Measurements from ENCODE around the gene SMIM32. TPM values are rescaled to one million over a fixed set of nuclear protein-coding genes. Genes with fewer than 3 reads are reported as not detected.
A peak's percentile ranks its signal among the peaks of the same experiment; 100 is the strongest.

The SMIM32 gene
- polyA plus RNA-seq, 1 donor, result 8.5 TPM

DNA sequence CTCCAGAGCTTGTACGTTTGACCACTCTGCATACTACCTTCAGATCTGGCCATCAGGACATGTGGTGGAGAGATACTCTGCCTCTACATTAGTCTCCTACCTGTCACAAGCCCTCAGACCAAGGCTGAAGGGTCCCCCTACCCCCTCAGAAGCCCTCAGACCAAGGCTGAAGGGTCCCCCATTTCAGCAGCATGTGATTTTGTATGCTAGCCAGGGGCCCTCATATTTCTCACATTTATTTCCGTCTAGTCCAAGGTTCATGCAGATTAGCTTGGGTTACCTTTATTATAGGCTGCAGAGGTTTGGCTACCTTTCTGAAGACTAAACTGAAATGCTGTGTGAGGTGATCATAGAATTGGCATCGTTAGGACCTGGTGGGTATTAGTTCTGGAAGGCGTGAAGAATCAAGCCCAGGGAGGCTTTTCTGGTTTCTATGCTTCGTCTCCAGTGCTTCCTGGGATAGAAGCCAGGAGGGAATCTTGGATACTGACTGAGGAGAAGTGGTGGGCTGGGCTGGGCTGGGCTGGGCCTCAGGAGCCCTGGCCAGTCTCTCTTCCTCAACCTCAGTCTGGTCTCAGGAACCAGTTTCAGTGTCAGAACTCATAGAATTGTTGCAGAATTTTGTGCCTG lies 2.8 kb downstream of the SMIM32 start:
- no peak for DNase-seq

GRCh38 chr5:136188859-136189258 lies 4.1 kb downstream of the SMIM32 start:
- no peak for DNase-seq

- no peak for DNase-seq
Observed at GRCh38 chr5:136186796-136187195, 6.2 kb downstream of the SMIM32 start.

- DNase-seq, result no peak
Observed at GRCh38 chr5:136185974-136186665, 6.8 kb downstream of the SMIM32 start.

DNA sequence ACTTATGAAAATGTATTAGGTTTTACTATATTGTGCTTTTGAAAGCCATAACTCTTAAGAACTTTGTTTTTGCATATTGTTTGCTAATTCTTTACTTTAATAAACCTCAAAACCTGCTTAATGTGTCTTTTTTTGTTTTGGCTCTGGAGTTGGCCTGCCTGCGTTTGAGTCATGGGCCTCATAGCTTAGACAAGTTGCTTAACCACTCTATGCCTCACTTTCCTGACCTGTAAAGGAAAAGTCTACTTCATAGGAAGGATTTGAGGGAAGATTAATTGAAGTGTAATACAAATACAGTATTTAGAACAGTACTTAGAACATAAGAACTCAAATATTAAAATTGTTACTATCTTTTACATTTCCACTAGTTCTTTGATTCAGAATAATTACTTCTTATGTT lies 10.3 kb downstream of the SMIM32 start:
- DNase-seq, result no peak

DNA sequence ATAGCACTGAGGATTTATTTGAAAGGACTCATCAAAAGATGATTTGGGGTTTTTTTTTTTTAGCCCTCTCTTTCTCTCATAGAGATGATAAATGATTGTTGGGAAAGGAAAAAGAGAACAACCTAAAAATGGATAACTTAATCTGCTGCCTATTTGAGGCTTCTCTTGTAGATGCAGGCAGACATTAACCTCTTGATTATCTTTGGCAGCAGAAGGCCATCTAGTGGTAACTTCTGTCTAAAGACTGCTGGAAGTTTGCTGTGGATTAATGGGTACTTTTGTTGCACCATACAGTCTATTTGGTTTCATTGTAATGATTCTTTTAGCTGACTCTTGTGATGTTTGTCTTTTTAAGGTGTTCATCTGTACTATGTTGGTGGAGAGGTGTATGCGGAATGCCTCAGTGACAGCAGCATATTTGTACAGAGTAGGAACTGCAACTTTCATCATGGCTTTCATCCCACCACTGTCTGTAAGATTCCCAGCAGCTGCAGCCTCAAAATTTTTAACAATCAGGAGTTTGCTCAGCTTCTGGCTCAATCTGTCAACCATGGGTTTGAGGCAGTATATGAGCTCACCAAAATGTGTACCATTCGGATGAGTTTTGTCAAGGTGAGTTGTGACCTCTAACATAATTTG lies 18.8 kb downstream of the SMIM32 start:
- peak; percentile 37 for DNase-seq

DNA sequence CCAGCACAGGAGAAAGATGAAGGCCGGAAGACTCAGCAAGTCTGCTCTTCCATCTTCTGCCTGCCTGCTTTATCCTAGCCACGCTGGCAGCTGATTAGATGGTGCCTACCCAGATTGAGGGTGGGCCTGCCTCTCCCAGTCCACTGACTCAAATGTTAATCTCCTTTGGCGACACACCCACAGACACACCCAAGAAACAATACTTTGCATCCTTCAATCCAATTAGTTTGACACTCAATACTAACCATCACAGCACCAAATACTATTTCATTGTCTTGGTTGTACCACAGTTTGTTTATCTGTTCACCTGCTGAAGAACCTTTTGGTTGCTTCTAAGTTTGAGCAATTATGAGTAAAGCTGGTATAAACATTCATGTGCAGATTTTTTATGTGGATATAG lies 23.7 kb downstream of the SMIM32 start:
- no peak for DNase-seq

DNA sequence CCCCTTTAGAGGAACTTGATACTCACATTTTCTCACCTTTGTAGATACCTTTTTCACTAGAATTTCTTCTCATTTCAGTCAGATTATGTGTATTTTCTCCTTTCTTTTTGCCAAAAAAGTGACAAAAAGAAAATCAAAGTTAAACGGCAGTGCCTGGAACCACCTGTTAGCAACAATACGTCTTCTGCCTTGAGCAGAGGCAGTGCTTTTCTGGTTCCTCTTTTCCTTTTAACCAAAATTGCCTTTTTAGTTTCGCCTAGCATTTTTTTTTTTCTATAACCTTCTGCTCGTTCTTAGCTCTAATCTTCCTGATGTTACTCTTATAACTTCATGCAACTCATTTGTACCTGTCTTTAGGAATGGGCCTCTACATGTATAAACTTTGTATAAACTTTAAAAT lies 26.1 kb downstream of the SMIM32 start:
- no peak for DNase-seq

DNA sequence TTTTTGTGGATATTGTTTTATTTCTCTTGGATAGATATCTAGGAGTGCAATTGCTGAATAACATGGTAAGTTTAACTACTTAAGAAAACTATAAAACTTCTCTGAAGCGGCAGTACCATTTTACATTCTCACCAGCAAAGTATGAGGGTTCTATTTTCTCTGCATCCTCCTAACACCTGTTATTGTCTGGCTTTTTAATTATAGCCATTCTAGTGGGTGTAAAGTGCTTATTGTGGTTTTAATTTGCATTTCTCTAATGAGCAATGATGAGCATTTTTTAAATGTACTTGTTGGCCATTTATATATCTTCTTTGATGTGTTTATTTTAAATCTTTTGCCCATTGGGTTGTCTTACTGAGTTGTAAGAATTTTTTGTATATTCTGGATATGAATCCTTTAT lies 28.7 kb downstream of the SMIM32 start:
- DNase-seq, result no peak

GRCh38 chr5:136162008-136162407 lies 31.0 kb downstream of the SMIM32 start:
- DNase-seq, result no peak

DNA sequence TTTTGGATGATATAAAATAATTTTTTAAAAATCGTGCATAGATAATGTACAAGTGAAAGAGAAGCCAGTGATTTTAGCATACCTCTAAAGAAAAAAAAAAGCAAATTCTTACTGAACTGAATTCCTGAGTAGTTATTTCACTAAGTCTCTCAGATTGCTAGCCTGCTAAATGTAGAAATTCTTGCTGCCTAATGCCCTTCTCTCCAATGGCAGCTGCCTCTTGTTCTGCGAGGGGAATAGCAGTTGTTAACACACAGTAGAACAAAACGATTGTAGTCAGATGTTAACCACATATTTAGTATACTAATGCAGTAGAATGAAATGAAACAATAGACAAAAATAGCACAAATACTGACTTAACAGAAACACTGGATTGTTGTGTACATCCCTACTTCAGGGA lies 33.5 kb downstream of the SMIM32 start:
- no peak for DNase-seq

- no peak for DNase-seq
Observed at GRCh38 chr5:136157514-136157913, 35.4 kb downstream of the SMIM32 start.

GRCh38 chr5:136155761-136156160 lies 37.2 kb downstream of the SMIM32 start:
- no peak for DNase-seq

DNA sequence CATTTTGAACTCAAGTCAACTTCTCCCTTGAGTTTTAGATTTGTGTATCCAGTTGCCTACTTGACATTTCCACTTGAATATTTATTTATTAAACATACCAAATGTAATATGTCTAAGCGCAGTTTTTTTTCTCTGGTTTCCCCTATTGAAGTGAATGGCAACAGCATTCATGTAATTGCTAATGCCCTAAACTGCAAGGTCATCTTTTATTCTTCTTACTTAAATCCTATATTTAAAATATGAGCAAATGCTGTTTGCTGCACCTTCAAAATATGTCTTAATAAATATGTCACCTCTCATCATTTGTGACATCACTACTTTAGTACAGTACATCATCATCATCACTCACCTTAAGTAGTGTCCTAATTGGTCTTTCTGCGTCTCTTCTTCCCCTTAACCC lies 37.9 kb downstream of the SMIM32 start:
- DNase-seq, result no peak

GRCh38 chr5:136153581-136154236 lies 39.3 kb downstream of the SMIM32 start:
- DNase-seq, result no peak

DNA sequence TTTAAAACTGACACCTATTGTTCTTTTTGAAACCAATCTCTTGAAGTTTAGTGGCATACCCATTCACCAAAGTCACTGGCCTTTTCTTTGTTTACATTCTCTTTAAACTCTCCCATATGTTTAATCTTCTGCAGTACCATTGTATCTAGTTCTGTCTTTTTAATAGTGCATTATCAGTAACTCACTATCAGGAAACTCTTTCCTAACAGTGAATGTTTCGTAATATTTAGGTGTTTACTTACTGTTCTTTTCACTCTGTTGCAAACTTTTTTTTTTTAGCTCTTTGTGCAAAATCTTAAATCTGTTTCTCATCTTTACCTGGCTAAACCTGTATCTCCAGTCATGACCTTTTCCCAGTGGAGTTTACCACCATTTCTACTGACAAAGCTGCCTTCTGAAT lies 43.1 kb downstream of the SMIM32 start:
- no peak for DNase-seq

DNA sequence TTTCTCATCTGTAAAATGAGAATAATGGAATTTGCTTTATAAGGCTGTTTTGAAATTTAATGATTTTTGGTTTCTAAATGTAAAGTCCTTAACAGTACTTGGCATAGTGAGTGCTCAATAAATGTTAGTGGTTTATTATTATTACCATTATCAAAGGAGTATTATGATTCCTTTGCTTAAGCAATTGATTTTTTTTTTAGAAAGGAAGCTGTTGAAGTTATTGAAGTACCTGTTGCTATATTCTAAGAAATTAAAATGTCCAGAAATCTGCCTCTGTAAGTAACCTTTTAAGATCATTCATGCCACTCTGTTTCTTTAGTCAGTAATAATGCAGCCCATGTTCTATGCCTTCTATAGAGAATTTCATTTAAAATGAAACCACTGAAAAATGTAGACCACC lies 45.3 kb downstream of the SMIM32 start:
- DNase-seq, result no peak

GRCh38 chr5:136146201-136146600 lies 46.8 kb downstream of the SMIM32 start:
- DNase-seq, result no peak

DNA sequence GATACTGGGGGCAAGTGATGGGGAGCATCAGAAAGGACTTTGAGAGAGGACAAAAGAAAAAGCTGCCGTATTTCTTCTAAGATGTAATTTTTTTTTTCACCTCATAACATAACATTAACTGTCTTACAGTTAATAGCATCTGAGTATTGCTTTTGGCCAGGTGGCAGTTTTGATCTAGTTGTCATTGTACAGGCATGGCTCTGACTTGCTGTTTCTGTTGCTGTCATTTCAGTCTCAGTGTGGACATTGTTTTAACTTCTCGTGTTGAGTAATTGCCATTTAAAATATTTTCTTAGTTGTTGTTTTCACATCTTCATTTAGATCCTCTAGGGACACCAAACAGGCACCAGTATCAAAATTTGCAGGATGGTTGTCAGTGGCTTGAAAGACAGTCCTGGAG lies 47.9 kb downstream of the SMIM32 start:
- no peak for DNase-seq

- DNase-seq, result no peak
Observed at GRCh38 chr5:136143763-136144162, 49.2 kb downstream of the SMIM32 start.

- DNase-seq, result no peak
Observed at GRCh38 chr5:136143312-136143711, 49.6 kb downstream of the SMIM32 start.

DNA sequence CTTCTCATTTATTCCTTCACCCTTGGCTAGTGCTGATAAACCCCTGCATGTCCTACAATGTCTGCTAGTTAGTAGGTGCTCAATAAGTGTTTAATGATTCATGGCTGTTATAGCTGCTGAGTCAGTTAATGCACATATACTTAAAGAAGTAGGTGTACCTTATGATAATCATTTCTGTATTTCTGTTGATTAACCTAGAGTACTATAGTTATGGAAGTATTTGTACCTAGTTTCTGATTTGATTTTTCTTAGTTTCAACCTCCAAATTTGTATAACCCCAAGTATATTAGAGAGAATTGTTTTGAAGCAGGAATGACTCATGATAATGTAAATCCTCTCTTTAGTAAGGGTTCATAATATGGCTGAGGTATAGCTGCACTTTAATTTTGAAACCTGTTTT lies 51.4 kb downstream of the SMIM32 start:
- DNase-seq, result no peak
